ENCODE measurements around the gene PWP1. TPM values are rescaled to one million over a fixed set of nuclear protein-coding genes. Genes with fewer than 3 reads are reported as not detected.

Gene PWP1
- total RNA-seq, 1 donor from 2014 or later, result 63.0 TPM

GRCh38 chr12:107645630-107646333, 39.8 kb upstream of the PWP1 start:
- DNase-seq (ENCODE audit: low spot score), result peak; percentile 93
- Histone ChIP-seq H3K4me2 (peak overlapping the region; percentile 65), H3K4me1 (peaks cover 28% of the 10 kb centered on the region), H3K27ac (peak overlapping the region; percentile 92), H3K27me3 (no peaks in the 10 kb centered on the region), H4K20me1 (ENCODE audit: low read depth) (no peaks in the 10 kb centered on the region), H3K79me2 (ENCODE audit: low read depth) (no peaks in the 10 kb centered on the region), H3F3A (ENCODE audit: low read depth) (peaks cover 36% of the 10 kb centered on the region), H3K9me3 (ENCODE audit: low read depth) (no peaks in the 10 kb centered on the region), H3K4me3 (peak overlapping the region; percentile 31), H3K36me3 (no peaks in the 10 kb centered on the region), H3K9ac (no peak overlapping the region), H2AFZ (replicated peaks) (peak overlapping the region; percentile 11)
- H3K27me3 Mint-ChIP-seq (ENCODE audit: insufficient read depth, low read depth), result peaks cover 9% of the 10 kb centered on the region
- H3K27ac Mint-ChIP-seq, result peak overlapping the region; percentile 60
- peaks cover 2% of the 10 kb centered on the region for H3K36me3 Mint-ChIP-seq
- TF ChIP-seq EZH2 (IDR thresholded peaks at IDR 0.05) (no peak), CTCF (IDR thresholded peaks at IDR 0.05) (no peak), EZH2phosphoT487 (IDR thresholded peaks at IDR 0.05) (no peak)
- peak overlapping the region; percentile 77 for H3K4me3 Mint-ChIP-seq
- no peaks in the 10 kb centered on the region for H3K9me3 Mint-ChIP-seq
- peaks cover 24% of the 10 kb centered on the region for H3K4me1 Mint-ChIP-seq

GRCh38 chr12:107646436-107646835, 39.2 kb upstream of the PWP1 start:
- peaks cover 2% of the 10 kb centered on the region for H3K36me3 Mint-ChIP-seq
- Histone ChIP-seq H3K4me1 (peaks cover 30% of the 10 kb centered on the region), H3K36me3 (no peaks in the 10 kb centered on the region), H3K4me2 (peak overlapping the region; percentile 65), H3K27ac (peak overlapping the region; percentile 92), H4K20me1 (ENCODE audit: low read depth) (no peaks in the 10 kb centered on the region), H2AFZ (replicated peaks) (no peak overlapping the region), H3K9me3 (ENCODE audit: low read depth) (no peaks in the 10 kb centered on the region), H3K9ac (no peak overlapping the region), H3K27me3 (no peaks in the 10 kb centered on the region), H3F3A (ENCODE audit: low read depth) (peaks cover 36% of the 10 kb centered on the region), H3K79me2 (ENCODE audit: low read depth) (no peaks in the 10 kb centered on the region), H3K4me3 (peak overlapping the region; percentile 1)
- DNase-seq (ENCODE audit: low spot score), result peak; percentile 23
- TF ChIP-seq CTCF (IDR thresholded peaks at IDR 0.05), result no peak
- no peak for TF ChIP-seq EZH2 (IDR thresholded peaks at IDR 0.05)
- TF ChIP-seq EZH2phosphoT487 (IDR thresholded peaks at IDR 0.05), result no peak
- no peak overlapping the region for H3K4me3 Mint-ChIP-seq
- H3K27me3 Mint-ChIP-seq (ENCODE audit: insufficient read depth, low read depth), result peaks cover 11% of the 10 kb centered on the region
- peaks cover 28% of the 10 kb centered on the region for H3K4me1 Mint-ChIP-seq
- H3K9me3 Mint-ChIP-seq, result no peaks in the 10 kb centered on the region
- peak overlapping the region; percentile 60 for H3K27ac Mint-ChIP-seq

GRCh38 chr12:107649661-107650061, 35.9 kb upstream of the PWP1 start:
- H3K27me3 Mint-ChIP-seq (ENCODE audit: insufficient read depth, low read depth), result peaks cover 7% of the 10 kb centered on the region
- no peak overlapping the region for H3K9ac ChIP-seq
- no peaks in the 10 kb centered on the region for H3K9me3 Mint-ChIP-seq
- peaks cover 33% of the 10 kb centered on the region for H3K4me1 ChIP-seq
- H3K9me3 ChIP-seq (ENCODE audit: low read depth), result no peaks in the 10 kb centered on the region
- no peaks in the 10 kb centered on the region for H4K20me1 ChIP-seq (ENCODE audit: low read depth)
- H3K4me3 Mint-ChIP-seq, result no peak overlapping the region
- peaks cover 32% of the 10 kb centered on the region for H3F3A ChIP-seq (ENCODE audit: low read depth)
- DNase-seq (ENCODE audit: low spot score), result no peak
- peaks cover 2% of the 10 kb centered on the region for H3K36me3 Mint-ChIP-seq
- H3K4me2 ChIP-seq, result no peak overlapping the region
- H3K4me3 ChIP-seq, result no peak overlapping the region
- TF ChIP-seq CTCF (IDR thresholded peaks at IDR 0.05) (no peak), EZH2 (IDR thresholded peaks at IDR 0.05) (no peak), EZH2phosphoT487 (IDR thresholded peaks at IDR 0.05) (no peak)
- no peak overlapping the region for H3K27ac ChIP-seq
- no peak overlapping the region for H3K27ac Mint-ChIP-seq
- H2AFZ ChIP-seq (replicated peaks), result no peak overlapping the region
- no peaks in the 10 kb centered on the region for H3K79me2 ChIP-seq (ENCODE audit: low read depth)
- peaks cover 30% of the 10 kb centered on the region for H3K4me1 Mint-ChIP-seq
- H3K36me3 ChIP-seq, result no peaks in the 10 kb centered on the region
- no peaks in the 10 kb centered on the region for H3K27me3 ChIP-seq
